Esophagus muscularis mucosa (tissue), 4 donors: Measurements from ENCODE around the gene DCST2. TPM values are rescaled to one million over a fixed set of nuclear protein-coding genes. Genes with fewer than 3 reads are reported as not detected.

Experiments used
- DNase-seq: peaks from one replicate; pipeline ENCODE4 v3.0.0-alpha.2; 2017; ENCODE audit errors: extremely low spot score
- H3K27ac ChIP-seq, 4 donors: fragments of 200-600 bp; sonication (generic); replicated peaks in 1 of 4; 1 replicate in 3 of 4; 2 replicates in 1 of 4; pipeline ENCODE4 v1.5.1; 2016 to 2019; ENCODE audit warnings: mild to moderate bottlenecking in 1 of 4
- H3K27me3 ChIP-seq, 4 donors: fragments of 200-600 bp; sonication (generic); one replicate each; pipeline versions ENCODE4 v1.5.1 to v1.6.0; 2016 to 2019
- H3K36me3 ChIP-seq, 4 donors: fragments of 200-600 bp; sonication (generic); one replicate each; pipeline ENCODE4 v1.5.1; 2016 to 2019
- H3K4me1 ChIP-seq, 4 donors: fragments of 200-600 bp; sonication (generic); one replicate each; pipeline ENCODE4 v1.5.1; 2016 to 2019
- H3K4me3 ChIP-seq, 4 donors: fragments of 200-600 bp; sonication (generic); 1 replicate in 2 of 4; 2 replicates in 2 of 4; pipeline ENCODE4 v1.5.1; 2016 to 2019; ENCODE audit warnings: mild to moderate bottlenecking in 4 of 4, moderate library complexity in 1 of 4
- H3K9me3 ChIP-seq, 4 donors: fragments of 200-600 bp; sonication (generic); 1 replicate in 3 of 4; 2 replicates in 1 of 4; pipeline ENCODE4 v1.5.1; 2016 to 2019
- EP300 ChIP-seq: sonication (generic); formaldehyde crosslinking; IDR thresholded peaks from one replicate; pipeline ENCODE4 v1.6.1; 2017; ENCODE audit warnings: antibody characterized with exemption
- POLR2A ChIP-seq: fragments of 450-650 bp; IDR thresholded peaks from one replicate; pipeline ENCODE4 v1.6.1; 2017; ENCODE audit warnings: antibody characterized with exemption, moderate library complexity, mild to moderate bottlenecking, low read depth
- POLR2AphosphoS5 ChIP-seq, 2 donors: sonication (generic); formaldehyde crosslinking; IDR thresholded peaks; one replicate each; pipeline ENCODE4 v1.6.1; 2017; ENCODE audit warnings: antibody characterized with exemption in 2 of 2
- WGBS: methylation state at CpG from one replicate; pipeline ENCODE4 v1.1.5; 2018; 5-methylcytosine and 5-hydroxymethylcytosine counted together
- intact Hi-C: fragments of 100-400 bp; cut with DNase I; formaldehyde crosslinking; loops from one replicate; pipeline ENCODE4 v1.15.1; 2023
- small RNA-seq, 3 donors: library from RNA; depleted of rRNA; stranded (forward); fragments of <200 nt; gene quantifications; one replicate each; pipeline ENCODE3, GENCODE V24; 2016
- total RNA-seq, 4 donors: library from RNA; depleted of rRNA; stranded (reverse); fragments of >200 nt; gene quantifications; one replicate each; pipeline versions ENCODE4 v1.1.0 to v1.2.1, GENCODE V29; 2016
- TF ChIP-seq, protein P1 (sequence below), 3 experiments: fragments of 200-600 bp in 2 of 3; fragments of 450-650 bp in 1 of 3; sonication (generic) in 2 of 3; IDR thresholded peaks; one replicate each; pipeline ENCODE4 v1.5.1; 2017 to 2019; ENCODE audit warnings: antibody characterized with exemption in 3 of 3, mild to moderate bottlenecking in 2 of 3, moderate library complexity in 1 of 3

The DCST2 gene
- total RNA-seq, 4 donors from 2014 or later, result 0.11 to 0.19 TPM; not detected in 2

DNA sequence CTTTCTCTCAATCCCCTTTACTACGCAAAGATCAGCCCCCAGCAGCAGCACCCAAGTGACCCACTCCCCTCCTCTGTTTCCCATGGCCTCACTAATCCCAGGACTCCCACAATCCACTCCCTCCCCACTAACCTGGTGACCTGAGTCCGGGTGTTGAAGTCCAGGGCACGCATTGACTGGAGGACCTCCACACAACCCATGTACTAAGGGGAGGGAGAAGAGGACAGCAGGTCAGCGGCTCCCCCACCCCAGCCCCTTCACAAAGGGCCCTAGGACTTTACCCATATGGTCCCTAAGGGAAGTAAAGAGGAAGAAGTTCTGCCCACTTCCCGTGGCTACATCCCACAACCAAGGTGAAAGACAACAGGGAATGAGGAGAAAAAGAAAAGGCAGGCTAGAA lies 64.3 kb downstream of the DCST2 start:
- peaks cover 8 to 52% (median 43%) of the 10 kb centered on the region in 4 donors for H3K36me3 ChIP-seq
- no peaks in the 10 kb centered on the region for H3K27me3 ChIP-seq
- intact Hi-C loops, result no loop called here
- TF ChIP-seq, protein P1, sequence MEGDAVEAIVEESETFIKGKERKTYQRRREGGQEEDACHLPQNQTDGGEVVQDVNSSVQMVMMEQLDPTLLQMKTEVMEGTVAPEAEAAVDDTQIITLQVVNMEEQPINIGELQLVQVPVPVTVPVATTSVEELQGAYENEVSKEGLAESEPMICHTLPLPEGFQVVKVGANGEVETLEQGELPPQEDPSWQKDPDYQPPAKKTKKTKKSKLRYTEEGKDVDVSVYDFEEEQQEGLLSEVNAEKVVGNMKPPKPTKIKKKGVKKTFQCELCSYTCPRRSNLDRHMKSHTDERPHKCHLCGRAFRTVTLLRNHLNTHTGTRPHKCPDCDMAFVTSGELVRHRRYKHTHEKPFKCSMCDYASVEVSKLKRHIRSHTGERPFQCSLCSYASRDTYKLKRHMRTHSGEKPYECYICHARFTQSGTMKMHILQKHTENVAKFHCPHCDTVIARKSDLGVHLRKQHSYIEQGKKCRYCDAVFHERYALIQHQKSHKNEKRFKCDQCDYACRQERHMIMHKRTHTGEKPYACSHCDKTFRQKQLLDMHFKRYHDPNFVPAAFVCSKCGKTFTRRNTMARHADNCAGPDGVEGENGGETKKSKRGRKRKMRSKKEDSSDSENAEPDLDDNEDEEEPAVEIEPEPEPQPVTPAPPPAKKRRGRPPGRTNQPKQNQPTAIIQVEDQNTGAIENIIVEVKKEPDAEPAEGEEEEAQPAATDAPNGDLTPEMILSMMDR (IDR thresholded peaks at IDR 0.05), result no peak
- TF ChIP-seq EP300, result no peak
- TF ChIP-seq POLR2A, result no peak
- no peak for TF ChIP-seq POLR2AphosphoS5 (IDR thresholded peaks at IDR 0.05)
- peaks cover 58 to 73% (median 66%) of the 10 kb centered on the region in 4 donors for H3K4me1 ChIP-seq
- DNase-seq, result no peak
- peak overlapping the region; percentile 96 to 98 (median 96) for H3K27ac ChIP-seq
- H3K9me3 ChIP-seq, result no peaks in the 10 kb centered on the region
- 62% methylated on average over 5 of the region's 5 CpGs for WGBS
- H3K4me3 ChIP-seq, result peak overlapping the region; percentile 51 to 56 (median 54)

DNA sequence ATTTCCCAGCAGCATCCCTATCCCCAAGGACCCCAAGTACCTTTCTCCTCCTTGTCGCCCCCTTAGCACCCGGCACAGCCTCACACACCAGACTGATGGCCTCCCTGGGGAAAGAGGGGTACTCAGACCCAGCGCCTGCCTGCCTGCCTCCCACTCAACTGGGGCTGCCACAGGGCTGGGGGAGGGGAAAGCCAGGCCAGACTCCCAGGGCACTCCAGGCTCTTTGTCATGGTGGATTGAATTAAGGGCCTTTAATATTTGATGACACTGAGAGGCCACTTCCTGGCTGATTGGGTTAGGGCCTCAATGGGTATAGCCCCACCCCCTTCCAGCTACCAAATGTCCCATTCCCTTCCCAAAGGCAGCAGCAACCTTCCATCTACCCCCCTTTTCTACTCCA lies 64.8 kb downstream of the DCST2 start:
- peaks cover 13 to 57% (median 49%) of the 10 kb centered on the region in 4 donors for H3K36me3 ChIP-seq
- peaks cover 58 to 73% (median 66%) of the 10 kb centered on the region in 4 donors for H3K4me1 ChIP-seq
- intact Hi-C loops, result no loop called here
- no peak for DNase-seq
- H3K9me3 ChIP-seq, result no peaks in the 10 kb centered on the region
- TF ChIP-seq POLR2A, result no peak
- TF ChIP-seq, protein P1 (IDR thresholded peaks at IDR 0.05), result no peak
- TF ChIP-seq EP300, result no peak
- no peak for TF ChIP-seq POLR2AphosphoS5 (IDR thresholded peaks at IDR 0.05)
- H3K4me3 ChIP-seq, result peak overlapping the region; percentile 51 to 56 (median 54)
- 90% methylated on average over 2 of the region's 3 CpGs for WGBS
- peak overlapping the region; percentile 96 to 98 (median 96) for H3K27ac ChIP-seq
- no peaks in the 10 kb centered on the region for H3K27me3 ChIP-seq

Small RNA genes within 50 kb of the gene (small RNA-seq; reads per million reads assigned to genes)
- gene MIR4258, result 0 reads per million in 3 donors

Other genes with a start within 250 kb of the DCST2 start
- gene KCNN3, start 163.5 kb downstream of the DCST2 start, total RNA-seq, result 10 to 100 TPM in 3 of 4 donors, 1 to 10 TPM in 1; 3.6 to 17.0 (median 12.4) TPM
- gene PMVK, start 97.1 kb downstream of the DCST2 start, total RNA-seq, result 10 to 100 TPM; 15.9 to 26.2 (median 20.0) TPM
- 100 to 1,000 TPM; 192 to 309 (median 238) TPM for gene PBXIP1, start 77.7 kb downstream of the DCST2 start, total RNA-seq
- 10 to 100 TPM; 20.2 to 35.3 (median 27.7) TPM for gene PYGO2, start 72.0 kb downstream of the DCST2 start, total RNA-seq
- gene SHC1, start 63.0 kb downstream of the DCST2 start, total RNA-seq, result 100 to 1,000 TPM in 1 of 4 donors, 10 to 100 TPM in 3; 60.6 to 101 (median 93.4) TPM
- gene CKS1B, start 59.1 kb downstream of the DCST2 start, total RNA-seq, result 10 to 100 TPM; 11.6 to 21.5 (median 18.8) TPM
- gene FLAD1, start 50.4 kb downstream of the DCST2 start, total RNA-seq, result 10 to 100 TPM; 19.5 to 29.6 (median 23.0) TPM
- not detected for gene LENEP, start 40.2 kb downstream of the DCST2 start, total RNA-seq
- gene ZBTB7B, start 31.0 kb downstream of the DCST2 start, total RNA-seq, result 10 to 100 TPM; 50.0 to 68.9 (median 55.8) TPM
- gene DCST1, start within 50 bp of the DCST2 start, total RNA-seq, result under 1 TPM in 1 of 4 donors, not detected in 3; 0.42 TPM
- gene ADAM15, start 17.5 kb upstream of the DCST2 start, total RNA-seq, result 100 to 1,000 TPM in 2 of 4 donors, 10 to 100 TPM in 2; 61.5 to 142 (median 115) TPM
- 1 to 10 TPM in 3 of 4 donors, under 1 TPM in 1; 0.83 to 4.5 (median 3.2) TPM for gene EFNA4, start 30.0 kb upstream of the DCST2 start, total RNA-seq
- gene EFNA3, start 45.1 kb upstream of the DCST2 start, total RNA-seq, result 1 to 10 TPM in 2 of 4 donors, under 1 TPM in 1, not detected in 1; 0.91 to 1.7 (median 1.7) TPM
- gene EFNA1, start 94.1 kb upstream of the DCST2 start, total RNA-seq, result 10 to 100 TPM; 11.2 to 37.3 (median 27.5) TPM
- 10 to 100 TPM; 13.3 to 18.7 (median 15.2) TPM for gene SLC50A1, start 102.1 kb upstream of the DCST2 start, total RNA-seq
- gene DPM3, start 106.8 kb upstream of the DCST2 start, total RNA-seq, result 100 to 1,000 TPM in 2 of 4 donors, 10 to 100 TPM in 2; 54.5 to 176 (median 80.6) TPM
- 100 to 1,000 TPM in 2 of 4 donors, 10 to 100 TPM in 2; 76.0 to 146 (median 108) TPM for gene KRTCAP2, start 139.5 kb upstream of the DCST2 start, total RNA-seq
- gene TRIM46, start 140.1 kb upstream of the DCST2 start, total RNA-seq, result 1 to 10 TPM in 1 of 4 donors, under 1 TPM in 2, not detected in 1; 0.13 to 1.7 (median 0.17) TPM
- gene THBS3, start 174.1 kb upstream of the DCST2 start, total RNA-seq, result 10 to 100 TPM; 16.2 to 37.4 (median 23.4) TPM
- gene MTX1, start 174.9 kb upstream of the DCST2 start, total RNA-seq, result 10 to 100 TPM; 34.1 to 52.8 (median 38.0) TPM
- 10 to 100 TPM; 15.1 to 38.7 (median 22.6) TPM for gene ENTREP3, start 221.7 kb upstream of the DCST2 start, total RNA-seq
- gene SCAMP3, start 228.6 kb upstream of the DCST2 start, total RNA-seq, result 10 to 100 TPM; 33.6 to 56.0 (median 43.5) TPM
- 10 to 100 TPM; 17.6 to 32.0 (median 25.3) TPM for gene CLK2, start 239.7 kb upstream of the DCST2 start, total RNA-seq
- gene HCN3, start 243.7 kb upstream of the DCST2 start, total RNA-seq, result 1 to 10 TPM; 1.0 to 2.1 (median 1.4) TPM